DMS153 (cell line): ENCODE data around the gene PDE6H.

ENCODE experiments used
- DNase-seq: peaks from one replicate; lab custom pipeline; 2025; lab: John Stamatoyannopoulos, UW

PDE6H gene

GRCh38 chr12:14974633-14975032 is 1.8 kb downstream of the PDE6H start:
- no peak for DNase-seq

- no peak for DNase-seq
These were observed 2.6 kb downstream of the PDE6H start for GRCh38 chr12:14975457-14975856.

DNA sequence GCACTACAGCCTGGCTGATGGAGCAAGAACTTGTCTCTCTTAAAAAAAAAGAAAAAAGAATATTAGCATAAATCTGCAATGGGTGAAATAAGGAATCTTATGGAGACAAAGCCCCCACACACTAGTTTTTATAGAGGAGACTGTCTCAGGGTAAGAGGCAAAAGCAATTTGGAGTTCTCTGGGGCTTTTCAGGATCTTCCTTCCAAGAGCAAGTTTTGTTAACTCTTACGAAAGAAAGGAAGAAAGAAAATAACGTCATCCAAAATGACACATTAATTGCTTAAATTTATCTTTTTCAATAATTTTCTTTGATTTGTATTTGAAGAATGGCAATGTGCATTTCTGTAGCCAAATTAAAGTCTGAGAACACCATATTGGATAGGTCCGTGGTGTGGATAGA is 3.8 kb downstream of the PDE6H start:
- DNase-seq = no peak

DNA sequence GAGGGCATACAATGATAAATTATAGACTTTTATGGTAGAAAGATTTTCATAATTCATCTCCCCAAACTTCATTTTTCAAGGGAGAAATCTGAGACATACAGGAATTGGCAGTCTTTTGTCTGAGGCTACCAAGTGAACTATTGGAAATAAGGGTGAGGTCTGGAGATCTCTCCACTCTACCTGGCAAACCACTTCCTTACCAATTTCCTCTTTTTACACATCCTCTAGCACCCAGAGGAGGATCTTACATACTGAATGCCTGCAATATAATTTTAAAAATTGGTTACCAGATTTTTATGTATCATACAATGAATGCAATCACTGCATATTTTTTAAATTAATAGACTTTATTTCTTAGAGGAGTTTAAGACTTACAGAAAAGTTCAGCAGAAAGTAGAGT is 6.6 kb downstream of the PDE6H start:
- no peak for DNase-seq

DNA sequence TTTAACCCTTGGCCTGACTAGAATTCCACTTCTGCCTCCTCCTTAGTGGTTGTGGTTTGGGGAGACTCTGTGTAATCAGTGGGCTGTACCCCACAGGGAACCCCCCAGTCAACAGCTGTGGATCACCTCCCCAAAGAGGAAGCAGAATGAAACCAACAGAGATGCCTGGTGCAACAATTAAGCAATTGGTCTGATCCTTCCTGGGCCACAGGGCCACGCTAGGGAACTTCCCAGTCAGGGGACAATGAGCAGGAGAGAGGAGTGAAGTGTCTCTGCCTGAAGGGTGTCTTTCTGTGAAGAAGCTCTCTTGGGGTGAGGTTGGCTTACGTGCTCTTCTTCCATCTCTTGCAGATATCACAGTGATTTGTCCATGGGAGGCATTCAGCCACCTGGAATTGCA is 8.2 kb downstream of the PDE6H start:
- DNase-seq = no peak

GRCh38 chr12:14982562-14982961 is 9.7 kb downstream of the PDE6H start:
- DNase-seq = no peak

DNA sequence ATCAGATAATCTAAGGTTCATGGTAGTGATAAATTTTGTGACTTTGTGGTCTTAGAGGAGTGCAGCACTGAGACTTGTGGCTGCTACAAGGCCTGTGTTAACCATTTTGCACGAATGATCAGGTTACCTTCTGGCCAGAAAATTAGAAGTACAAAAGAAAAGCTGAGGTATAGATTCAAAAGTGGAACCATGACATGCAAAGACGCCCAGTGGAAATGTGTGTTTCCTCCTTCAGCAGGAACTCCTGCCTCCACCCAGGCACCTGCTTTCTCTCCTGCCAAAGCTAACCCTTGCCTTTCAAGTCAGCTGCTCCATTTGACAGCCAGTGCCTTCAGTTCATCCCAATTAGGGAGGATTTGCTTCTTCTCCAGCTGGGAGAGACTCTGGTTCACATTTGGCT is 10.1 kb downstream of the PDE6H start:
- no peak for DNase-seq

- no peak for DNase-seq
These were observed 11.2 kb downstream of the PDE6H start for GRCh38 chr12:14984036-14984435.

GRCh38 chr12:14984766-14985285 is 12.0 kb downstream of the PDE6H start:
- no peak for DNase-seq

DNA sequence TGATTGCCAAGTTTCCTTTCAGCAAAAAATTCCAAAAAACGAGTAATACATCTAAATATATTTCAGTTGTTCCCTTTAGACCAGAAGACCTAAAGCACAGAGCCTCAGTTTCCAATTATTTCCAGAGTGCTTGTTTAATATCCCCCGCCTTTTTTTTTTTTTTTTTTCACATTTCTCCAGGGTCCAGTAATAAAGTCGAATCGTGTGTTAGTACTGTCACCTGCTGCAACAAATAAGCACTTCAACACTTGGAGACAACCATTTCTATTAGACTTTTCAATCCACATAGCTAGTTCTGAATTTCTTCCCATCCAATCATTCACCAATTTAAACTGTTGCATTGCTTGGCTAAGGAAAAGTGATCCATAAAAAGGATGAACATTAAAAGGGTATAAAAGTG is 13.6 kb downstream of the PDE6H start:
- no peak for DNase-seq

DNA sequence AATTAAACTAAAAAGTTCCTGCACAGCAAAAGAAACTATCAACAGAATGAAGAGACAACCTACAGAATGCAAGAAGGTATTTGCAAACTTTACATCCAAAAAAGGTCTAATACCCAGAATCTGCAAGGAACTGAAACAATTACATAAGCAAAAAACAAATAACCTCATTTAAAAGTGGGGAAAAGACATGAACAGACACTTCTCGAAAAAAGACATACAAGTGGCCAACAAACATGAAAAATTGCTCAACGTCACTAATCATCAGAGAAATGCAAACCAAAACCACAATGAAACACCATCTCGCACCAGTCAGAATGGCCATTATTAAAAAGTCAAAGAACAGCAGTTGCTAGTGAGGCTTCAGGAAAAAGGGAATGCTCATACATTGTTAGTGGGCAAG is 15.2 kb downstream of the PDE6H start:
- DNase-seq = no peak

DNA sequence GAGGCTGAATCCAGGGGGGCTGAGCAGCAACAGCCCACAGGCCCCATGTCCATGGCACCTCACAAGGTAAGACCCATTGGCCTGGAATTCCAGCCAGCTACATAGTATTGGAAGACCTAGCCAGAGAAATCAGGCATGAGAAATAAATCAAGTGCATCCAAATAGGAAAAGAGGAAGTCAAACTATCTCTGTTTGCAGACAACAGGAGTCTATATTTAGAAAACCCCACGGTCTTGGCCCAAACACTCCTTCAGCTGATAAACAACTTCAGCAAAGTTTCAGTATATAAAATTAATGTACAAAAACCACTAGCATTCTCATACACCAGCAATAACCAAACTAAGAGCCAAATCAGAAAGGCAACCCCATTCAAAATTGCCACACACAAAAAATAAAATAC is 16.9 kb downstream of the PDE6H start:
- DNase-seq = no peak

DNA sequence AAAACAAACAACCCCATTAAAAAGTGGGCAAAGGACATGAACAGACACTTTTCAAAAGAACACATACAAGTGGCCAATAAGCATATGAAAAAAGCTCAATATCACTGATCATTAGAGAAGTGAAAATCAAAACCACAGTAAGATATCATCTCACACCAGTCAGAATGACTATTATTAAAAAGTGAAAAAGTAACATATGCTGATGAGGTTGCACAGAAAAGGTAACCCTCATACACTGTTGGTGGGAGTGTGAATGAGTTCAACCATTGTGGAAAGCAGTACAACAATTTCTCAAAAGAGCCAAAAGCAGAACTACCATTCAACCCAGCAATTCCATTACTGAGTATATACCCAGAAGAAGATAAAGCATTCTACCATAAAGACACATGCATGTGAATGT is 18.2 kb downstream of the PDE6H start:
- DNase-seq = no peak

DNA sequence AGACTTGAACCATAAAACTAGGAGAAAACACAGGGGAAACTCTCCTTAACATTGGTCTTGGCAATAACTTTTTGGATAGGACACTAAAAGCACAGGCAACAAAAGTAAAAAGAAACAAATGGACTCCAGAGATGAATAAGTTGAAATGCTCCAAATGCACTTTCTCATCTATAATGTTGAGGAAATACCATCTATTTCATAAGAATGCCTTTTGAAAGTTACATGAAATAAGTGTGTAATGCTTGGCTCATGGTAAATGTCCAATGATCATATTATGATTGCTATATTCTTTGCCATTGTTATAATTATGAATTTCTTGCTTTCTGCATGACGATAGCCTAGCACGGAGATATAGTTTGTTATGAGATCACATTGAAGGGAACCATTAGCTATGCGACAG is 19.8 kb downstream of the PDE6H start:
- no peak for DNase-seq

- DNase-seq = no peak
These were observed 20.3 kb downstream of the PDE6H start for GRCh38 chr12:14993117-14993516.

DNA sequence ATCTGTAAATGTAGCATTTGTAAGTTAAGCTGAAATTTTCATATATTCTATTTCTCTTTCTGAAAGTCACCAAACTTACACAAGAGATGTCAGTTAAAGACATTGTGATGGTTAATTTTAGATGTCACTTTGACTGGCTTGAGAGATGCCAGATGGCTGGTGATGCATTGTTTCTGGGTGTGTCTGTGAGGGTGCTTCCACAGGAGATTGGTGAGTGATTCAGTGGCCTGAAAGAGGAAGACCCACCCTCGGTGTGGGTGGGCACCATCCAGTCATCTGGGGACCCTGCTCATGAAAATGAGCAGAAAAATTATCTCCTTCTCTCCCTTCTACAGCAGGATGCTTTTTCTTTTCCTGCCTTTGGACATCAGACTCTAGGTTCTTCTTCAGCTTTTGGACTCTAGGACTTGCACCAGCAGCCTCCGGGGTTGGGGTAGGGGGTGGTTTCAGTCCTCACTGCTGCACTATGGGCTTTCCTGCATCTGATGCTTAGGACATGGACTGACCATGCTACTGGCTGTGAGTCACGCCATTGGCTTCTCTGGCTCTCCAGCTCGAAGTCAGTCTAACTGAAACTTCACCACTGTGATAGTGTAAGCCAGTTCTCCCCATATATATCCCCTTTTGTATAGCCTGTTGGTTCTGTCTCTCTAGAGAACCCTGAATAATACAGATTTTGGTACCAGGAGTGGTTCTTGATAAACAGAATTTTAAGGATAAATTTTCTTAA is 20.9 kb downstream of the PDE6H start:
- DNase-seq = no peak

DNA sequence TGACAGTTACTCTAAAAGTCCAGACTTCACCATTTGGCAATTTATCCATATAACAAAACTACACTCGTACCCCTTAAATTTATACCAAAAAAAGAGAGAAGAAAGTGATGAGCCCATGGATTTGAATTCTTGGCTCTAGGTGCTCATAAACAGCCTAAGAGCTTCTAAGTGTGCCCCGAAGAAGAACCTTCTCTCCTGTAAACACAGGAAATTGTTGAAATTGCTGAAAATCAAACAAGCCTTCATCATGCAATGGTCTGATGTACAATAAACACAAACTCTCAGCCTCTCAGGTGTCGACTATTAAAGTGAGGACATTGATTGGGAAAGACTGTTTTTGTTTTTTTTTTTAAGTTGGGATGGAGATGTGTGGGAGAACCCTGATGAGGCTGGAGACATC is 21.8 kb downstream of the PDE6H start:
- no peak for DNase-seq

- DNase-seq = peak; percentile 20
These were observed 23.0 kb downstream of the PDE6H start for GRCh38 chr12:14995583-14996425.

DNA sequence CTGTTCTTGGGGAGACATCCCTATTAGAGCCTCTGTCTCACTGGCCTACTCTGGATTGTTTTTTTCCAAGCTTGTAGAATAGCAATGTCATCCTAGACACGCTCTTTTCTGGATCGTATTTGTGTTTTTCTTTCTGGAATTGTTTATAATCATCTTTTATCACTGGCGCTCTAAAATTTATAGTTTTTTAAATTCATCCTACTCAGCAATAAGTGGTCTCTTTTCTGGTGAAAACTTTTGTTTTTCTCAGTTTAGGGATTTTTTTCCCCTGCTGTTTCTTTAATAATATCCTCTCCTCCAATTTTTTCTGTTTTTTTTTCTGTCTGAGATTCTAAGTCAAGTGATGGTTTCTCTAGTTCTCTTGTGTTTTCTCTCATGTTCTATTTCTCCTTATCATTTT is 25.2 kb downstream of the PDE6H start:
- DNase-seq = no peak

DNA sequence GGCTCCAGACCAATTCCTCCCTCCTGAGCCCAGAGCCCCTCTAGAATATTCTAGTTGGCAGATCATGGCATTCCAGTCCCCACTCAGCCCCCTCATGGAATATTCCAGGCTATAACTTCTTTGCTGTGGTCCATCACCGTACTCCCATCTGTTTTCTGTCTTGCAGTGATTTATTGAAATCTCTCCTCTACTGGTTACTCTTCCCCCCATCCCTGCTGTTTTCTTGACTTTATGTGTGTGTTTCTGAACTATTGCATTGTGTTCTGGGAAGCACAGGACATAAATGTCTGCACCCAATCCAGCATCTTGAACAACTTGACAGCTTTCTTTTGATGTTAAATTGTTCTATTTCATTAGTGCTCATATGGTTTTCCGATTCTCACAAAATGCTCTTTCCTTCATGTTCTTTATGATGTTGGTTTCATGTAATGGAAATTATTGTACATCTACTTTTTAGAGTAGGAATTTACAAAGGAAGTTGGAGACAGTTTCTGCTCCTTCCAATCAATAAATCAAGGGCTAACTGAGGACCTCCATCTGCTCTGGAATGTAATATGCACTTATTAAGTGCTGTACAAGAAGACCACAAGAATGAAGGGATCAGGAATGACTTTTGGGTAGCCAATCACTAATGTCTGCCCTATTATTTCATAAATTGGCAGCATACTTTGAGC is 26.3 kb downstream of the PDE6H start:
- no peak for DNase-seq

DNA sequence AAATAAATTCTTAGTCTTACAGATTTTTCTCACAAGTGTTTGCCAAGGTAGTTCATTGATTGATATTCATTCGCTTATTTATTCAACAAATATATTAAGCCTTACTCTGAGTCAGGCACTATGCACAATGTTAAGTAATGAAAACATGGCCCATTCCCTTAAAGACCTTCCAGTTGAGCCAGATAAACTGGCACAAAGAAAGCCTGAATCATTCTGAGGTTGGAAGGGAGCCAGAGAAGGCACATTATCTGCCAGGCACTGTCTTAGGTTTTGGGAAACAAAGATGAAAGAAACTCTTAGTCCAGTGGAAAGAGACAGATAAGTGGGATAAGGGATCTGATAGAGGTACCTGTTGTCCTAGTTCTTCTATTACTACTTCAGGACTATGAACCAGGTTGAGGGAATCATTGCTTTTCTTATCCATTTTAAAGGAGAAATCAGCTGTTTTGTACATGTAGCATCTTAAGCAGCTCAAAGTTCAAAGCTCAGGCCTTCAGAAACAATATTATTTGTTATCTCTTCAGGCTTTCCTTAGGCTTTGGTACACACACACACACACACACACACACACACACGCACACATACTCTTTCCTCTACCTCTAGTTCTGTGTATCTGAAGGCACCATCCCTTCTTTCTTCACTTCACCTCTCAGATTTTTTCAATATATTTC is 27.0 kb downstream of the PDE6H start:
- no peak for DNase-seq

DNA sequence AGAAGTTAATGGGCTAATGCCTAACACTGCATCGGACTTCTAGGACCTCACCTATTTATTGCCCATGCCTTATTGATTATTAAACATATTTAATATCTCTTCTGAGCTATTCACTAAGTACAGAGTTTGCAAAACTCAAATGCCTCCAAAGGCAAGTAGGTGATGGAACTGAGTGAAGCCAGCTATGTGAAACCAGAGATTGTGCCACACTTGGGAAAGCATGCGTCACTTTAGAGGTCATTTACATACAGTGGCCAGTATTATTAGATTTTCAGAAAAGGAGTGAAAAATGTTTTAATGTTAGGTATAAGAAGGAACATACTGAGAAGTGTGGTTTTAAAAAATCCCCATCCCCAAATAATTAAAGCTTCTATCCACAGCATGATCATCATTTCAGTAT is 27.7 kb downstream of the PDE6H start:
- no peak for DNase-seq
